CD4-positive, alpha-beta T cell (primary cell): ENCODE results near the gene FOSB. TPM values are rescaled to one million over a fixed set of nuclear protein-coding genes. Genes with fewer than 3 reads are reported as not detected.

Experiments used
- ATAC-seq: fragments of 200-7000 bp; cut with Tn5 transposase; one replicate; pipeline ENCODE4 v1.10.0; 2022; ENCODE audit warnings: mild to moderate bottlenecking; ENCODE audit not compliant: poor library complexity
- CTCF ChIA-PET: fragments of 350-600 bp; sonication (Branson Sonifier 250); formaldehyde crosslinking; loops from one replicate; lab custom pipeline; 2021; ENCODE audit warnings: antibody characterized with exemption, inconsistent platforms; lab: Charles Lee
- POLR2A ChIA-PET: fragments of 350-600 bp; sonication (Branson Sonifier 250); formaldehyde crosslinking; loops from one replicate; lab custom pipeline; 2021; ENCODE audit warnings: antibody characterized with exemption, inconsistent platforms; lab: Charles Lee
- DNase-seq, 14 experiments: peaks; one replicate each; pipeline ENCODE4 v3.0.0-alpha.2; 2013 to 2020; ENCODE audit warnings: mixed read lengths in 2 of 14
- H3K27ac ChIP-seq, 2 donors: one replicate each; pipeline versions ENCODE4 v1.5.1 to v1.7.0; 2013; ENCODE audit warnings: low read length in 2 of 2, low read depth in 1 of 2, mild to moderate bottlenecking in 1 of 2
- H3K27me3 ChIP-seq, 2 experiments: 1 replicate in 1 of 2; 2 replicates in 1 of 2; pipeline versions ENCODE4 v1.6.1 to v1.7.0; 2013; ENCODE audit warnings: low read length in 2 of 2, control low read depth in 1 of 2, mild to moderate bottlenecking in 1 of 2, moderate library complexity in 1 of 2; ENCODE audit not compliant: insufficient read depth in 2 of 2, control insufficient read depth in 1 of 2
- H3K36me3 ChIP-seq: one replicate; pipeline ENCODE4 v1.6.1; 2013; ENCODE audit warnings: low read length, control low read depth; ENCODE audit not compliant: insufficient read depth
- H3K4me1 ChIP-seq: one replicate; pipeline ENCODE4 v1.6.1; 2013; ENCODE audit warnings: low read length, control low read depth; ENCODE audit not compliant: insufficient read depth
- H3K4me3 ChIP-seq: one replicate; pipeline ENCODE4 v1.5.1; 2013; ENCODE audit warnings: mild to moderate bottlenecking, low read length, moderate library complexity
- H3K9me3 ChIP-seq, 2 experiments: 1 replicate in 1 of 2; 2 replicates in 1 of 2; pipeline versions ENCODE4 v1.6.1 to v1.7.0; 2013; ENCODE audit warnings: low read length in 2 of 2, mild to moderate bottlenecking in 2 of 2, control low read depth in 1 of 2, moderate library complexity in 1 of 2; ENCODE audit not compliant: control insufficient read depth in 1 of 2, insufficient read depth in 1 of 2
- H3K27ac Mint-ChIP-seq: one replicate; pipeline ENCODE4 v1.8.0; 2020; ENCODE audit warnings: mixed read lengths
- H3K27me3 Mint-ChIP-seq: one replicate; pipeline ENCODE4 v1.8.0; 2021; ENCODE audit warnings: mixed read lengths
- H3K36me3 Mint-ChIP-seq: one replicate; pipeline ENCODE4 v1.8.0; 2021; ENCODE audit warnings: low read depth, mixed read lengths
- H3K4me1 Mint-ChIP-seq: one replicate; pipeline ENCODE4 v1.8.0; 2021; ENCODE audit warnings: low read depth, mixed read lengths
- H3K4me3 Mint-ChIP-seq: one replicate; pipeline ENCODE4 v1.8.0; 2020; ENCODE audit warnings: mild to moderate bottlenecking, mixed read lengths
- H3K9me3 Mint-ChIP-seq: one replicate; pipeline ENCODE4 v1.8.0; 2020; ENCODE audit warnings: mixed read lengths
- CTCF ChIP-seq: fragments of 200-600 bp; IDR thresholded peaks from one replicate; pipeline ENCODE4 v1.8.0; 2022; ENCODE audit warnings: antibody characterized with exemption, mild to moderate bottlenecking
- intact Hi-C, 2 experiments: fragments of 100-400 bp; cut with DNase I in 1 of 2; cut with micrococcal nuclease in 1 of 2; formaldehyde crosslinking; loops; one replicate each; pipeline versions ENCODE4 v1.15.1 to v1.9.0; 2023 to 2025; cut with DNase I, micrococcal nuclease
- total RNA-seq, 174 experiments: library from RNA in 2 of 174; stranded (reverse) in 2 of 174; gene quantifications; one replicate each; pipeline ENCODE4 v1.2.3 and lab custom pipeline; 2021 to 2026

FOSB gene
- total RNA-seq, 2 experiments from 2014 or later, result 422 to 424 TPM

- Histone ChIP-seq H3K4me1 (peaks cover 59% of the 10 kb centered on the region), H3K27me3 (peaks cover 23 to 25% of the 10 kb centered on the region in 2 experiments), H3K4me3 (no peak overlapping the region), H3K27ac (no peak overlapping the region), H3K36me3 (no peaks in the 10 kb centered on the region), H3K9me3 (peaks cover 0 to 12% of the 10 kb centered on the region in 2 experiments)
- H3K27ac Mint-ChIP-seq, result no peak overlapping the region
- peak in 1 of 14 experiments; percentile 46 for DNase-seq
- H3K36me3 Mint-ChIP-seq, result no peaks in the 10 kb centered on the region
- ATAC-seq, result no peak
- H3K9me3 Mint-ChIP-seq, result no peaks in the 10 kb centered on the region
- peaks cover 40% of the 10 kb centered on the region for H3K4me1 Mint-ChIP-seq
- POLR2A ChIA-PET, result no interaction called here
- CTCF ChIA-PET, result interaction anchor here (0.9 to 5.1 kb wide), 4 partner anchors 9 to 64 kb away, joined by 3 to 32 read pairs (median 10); no protein-coding TSS in a partner anchor
- intact Hi-C loops, result no loop called here
- no peak overlapping the region for H3K4me3 Mint-ChIP-seq
- no peak for TF ChIP-seq CTCF
- H3K27me3 Mint-ChIP-seq, result peaks cover 33% of the 10 kb centered on the region
Observed at GRCh38 chr19:45494261-45494916, 26.6 kb downstream of the FOSB start.

GRCh38 chr19:45495178-45495577 is 27.4 kb downstream of the FOSB start:
- no peak for DNase-seq
- H3K4me1 ChIP-seq, result peaks cover 65% of the 10 kb centered on the region
- CTCF ChIA-PET, result interaction anchor here (1.3 to 5.1 kb wide), 5 partner anchors 10 to 147 kb away, joined by 5 to 32 read pairs (median 5); no protein-coding TSS in a partner anchor
- H3K27ac Mint-ChIP-seq, result peak overlapping the region; percentile 10
- H3K9me3 ChIP-seq, result peaks cover 0 to 13% of the 10 kb centered on the region in 2 experiments
- TF ChIP-seq CTCF, result no peak
- H3K36me3 Mint-ChIP-seq, result no peaks in the 10 kb centered on the region
- H3K4me1 Mint-ChIP-seq, result peaks cover 43% of the 10 kb centered on the region
- ATAC-seq, result no peak
- peaks cover 23 to 25% of the 10 kb centered on the region in 2 experiments for H3K27me3 ChIP-seq
- no peak overlapping the region for H3K27ac ChIP-seq
- intact Hi-C loops, result no loop called here
- H3K27me3 Mint-ChIP-seq, result peaks cover 33% of the 10 kb centered on the region
- H3K4me3 Mint-ChIP-seq, result peak overlapping the region; percentile 81
- no peaks in the 10 kb centered on the region for H3K9me3 Mint-ChIP-seq
- no peak overlapping the region for H3K4me3 ChIP-seq
- H3K36me3 ChIP-seq, result no peaks in the 10 kb centered on the region
- POLR2A ChIA-PET, result interaction anchor here (0.7 to 1.8 kb wide), 3 partner anchors 10 to 368 kb away, joined by 3 to 7 read pairs (median 4); partner anchors contain the start of gene SYMPK

DNA sequence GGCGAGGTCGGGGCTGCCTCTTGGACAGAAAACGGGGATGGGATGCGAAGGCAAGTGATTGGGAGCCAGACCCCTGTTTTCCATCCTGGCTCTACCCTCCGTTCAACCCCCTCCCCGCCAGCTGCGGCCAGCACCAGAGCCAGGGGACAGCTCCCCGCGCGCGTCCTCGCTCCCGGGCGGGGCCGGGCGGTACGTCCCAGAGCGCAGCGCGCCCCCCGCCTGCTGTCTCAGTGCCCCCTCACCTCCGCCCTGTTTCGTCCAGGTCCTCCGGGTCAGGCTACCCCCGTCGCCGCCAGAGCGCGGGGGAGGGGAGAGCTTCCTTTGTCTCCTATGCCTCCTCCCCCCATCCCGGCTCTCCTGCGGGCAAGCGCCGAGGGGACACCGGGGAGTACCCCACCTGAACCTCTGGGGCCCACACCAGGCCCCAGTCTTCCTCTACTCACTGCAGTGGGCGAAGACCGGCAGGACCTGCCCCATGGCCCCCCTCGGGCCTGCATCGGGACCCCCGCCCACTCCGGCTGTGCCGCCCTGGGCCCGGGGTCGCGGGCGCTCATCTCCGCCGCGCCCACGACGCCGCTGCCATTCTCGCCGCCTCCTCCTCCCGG is 28.7 kb downstream of the FOSB start:
- Histone ChIP-seq H3K4me3 (peak overlapping the region; percentile 65), H3K27ac (no peak overlapping the region), H3K9me3 (peaks cover 0 to 13% of the 10 kb centered on the region in 2 experiments), H3K27me3 (peaks cover 23 to 25% of the 10 kb centered on the region in 2 experiments), H3K36me3 (peaks cover 3% of the 10 kb centered on the region), H3K4me1 (peaks cover 66% of the 10 kb centered on the region)
- ATAC-seq (peak; percentile 28), DNase-seq (peak in 9 of 14 experiments; percentile 28 to 74 (median 50))
- H3K36me3 Mint-ChIP-seq, result no peaks in the 10 kb centered on the region
- no peaks in the 10 kb centered on the region for H3K9me3 Mint-ChIP-seq
- no peak overlapping the region for H3K27ac Mint-ChIP-seq
- peaks cover 43% of the 10 kb centered on the region for H3K4me1 Mint-ChIP-seq
- TF ChIP-seq CTCF, result no peak
- peak overlapping the region; percentile 81 for H3K4me3 Mint-ChIP-seq
- intact Hi-C loops, result no loop called here
- H3K27me3 Mint-ChIP-seq, result peaks cover 33% of the 10 kb centered on the region
- ChIA-PET POLR2A (interaction anchor here (0.6 to 2.5 kb wide), 7 partner anchors 12 to 147 kb away, joined by 3 to 11 read pairs (median 5); no protein-coding TSS in a partner anchor), CTCF (interaction anchor here (1.0 to 5.1 kb wide), 6 partner anchors 10 to 146 kb away, joined by 4 to 32 read pairs (median 5); no protein-coding TSS in a partner anchor)
